ENCODE measurements around the gene ERGIC1. TPM values are rescaled to one million over a fixed set of nuclear protein-coding genes. Genes with fewer than 3 reads are reported as not detected.

The ERGIC1 gene
- total RNA-seq, 4 donors from 2014 or later = 50.9 to 83.0 (median 65.5) TPM

- Histone ChIP-seq H3K27ac (peak overlapping the region in 1 of 4 donors; percentile 90), H3K36me3 (no peaks in the 10 kb centered on the region), H3K4me1 (peaks cover 4 to 34% (median 11%) of the 10 kb centered on the region in 3 donors), H3K4me3 (no peak overlapping the region), H3K27me3 (no peaks in the 10 kb centered on the region), H3K9me3 (peaks cover 0 to 14% (median 0%) of the 10 kb centered on the region in 3 donors)
- intact Hi-C loops (cut with DNase I) = no loop called here
- TF ChIP-seq POLR2A (IDR thresholded peaks at IDR 0.05) (no peak), CTCF (IDR thresholded peaks at IDR 0.05) (no peak)
- no peak for DNase-seq
- WGBS, 2 donors = 71 to 74% methylated on average over 6 of the region's 6 CpGs
Measured at GRCh38 chr5:172821340-172821985, 12.6 kb upstream of the ERGIC1 start.

GRCh38 chr5:172823840-172824362, 10.2 kb upstream of the ERGIC1 start:
- Histone ChIP-seq H3K27me3 (no peaks in the 10 kb centered on the region), H3K4me1 (peaks cover 4 to 20% (median 11%) of the 10 kb centered on the region in 3 donors), H3K4me3 (no peak overlapping the region), H3K36me3 (no peaks in the 10 kb centered on the region), H3K27ac (no peak overlapping the region), H3K9me3 (peaks cover 0 to 14% (median 0%) of the 10 kb centered on the region in 3 donors)
- DNase-seq = no peak
- 70 to 73% methylated on average over 4 to 6 of the region's 6 CpGs for WGBS, 2 donors
- TF ChIP-seq CTCF (IDR thresholded peaks at IDR 0.05) (no peak), POLR2A (IDR thresholded peaks at IDR 0.05) (no peak)
- intact Hi-C loops (cut with DNase I) = no loop called here

- H3K4me3 ChIP-seq = no peak overlapping the region
- no peak for DNase-seq
- no peak overlapping the region for H3K27ac ChIP-seq
- TF ChIP-seq POLR2A (IDR thresholded peaks at IDR 0.05) = no peak
- H3K9me3 ChIP-seq = peaks cover 0 to 14% (median 0%) of the 10 kb centered on the region in 3 donors
- H3K4me1 ChIP-seq = peaks cover 0 to 3% (median 0%) of the 10 kb centered on the region in 3 donors
- H3K36me3 ChIP-seq = no peaks in the 10 kb centered on the region
- no peaks in the 10 kb centered on the region for H3K27me3 ChIP-seq
- 45% methylated on average over 2 of the region's 2 CpGs for WGBS, 2 donors
- intact Hi-C loops (cut with DNase I) = no loop called here
Measured at GRCh38 chr5:172825610-172826204, 8.3 kb upstream of the ERGIC1 start.

GRCh38 chr5:172827841-172828240, 6.2 kb upstream of the ERGIC1 start:
- 62 to 72% methylated on average over 2 of the region's 2 CpGs for WGBS, 2 donors
- H3K36me3 ChIP-seq = no peaks in the 10 kb centered on the region
- no peak for DNase-seq
- TF ChIP-seq CTCF (IDR thresholded peaks at IDR 0.05) = no peak
- no peak for TF ChIP-seq POLR2A (IDR thresholded peaks at IDR 0.05)
- no peak overlapping the region for H3K4me3 ChIP-seq
- H3K4me1 ChIP-seq = no peaks in the 10 kb centered on the region
- peaks cover 0 to 14% (median 0%) of the 10 kb centered on the region in 3 donors for H3K9me3 ChIP-seq
- H3K27me3 ChIP-seq = no peaks in the 10 kb centered on the region
- H3K27ac ChIP-seq = no peak overlapping the region
- intact Hi-C loops (cut with DNase I) = no loop called here

- TF ChIP-seq POLR2A (IDR thresholded peaks at IDR 0.05) (no peak), CTCF (IDR thresholded peaks at IDR 0.05) (no peak)
- Histone ChIP-seq H3K36me3 (no peaks in the 10 kb centered on the region), H3K27ac (no peak overlapping the region), H3K9me3 (peaks cover 0 to 14% (median 0%) of the 10 kb centered on the region in 3 donors), H3K27me3 (no peaks in the 10 kb centered on the region), H3K4me1 (peaks cover 0 to 8% (median 6%) of the 10 kb centered on the region in 3 donors), H3K4me3 (no peak overlapping the region)
- intact Hi-C loops (cut with DNase I) = no loop called here
- no peak for DNase-seq
- 51 to 59% methylated on average over 6 of the region's 6 CpGs for WGBS, 2 donors
Measured at GRCh38 chr5:172828911-172829431, 5.1 kb upstream of the ERGIC1 start.

Measured in esophagus squamous epithelium (tissue), 5 donors.